CD14-positive monocyte (primary cell): ENCODE results near the gene WDR70. TPM values are rescaled to one million over a fixed set of nuclear protein-coding genes. Genes with fewer than 3 reads are reported as not detected.

Source experiments
- DNase-seq, 3 donors: peaks; one replicate each; pipeline ENCODE4 v3.0.0-alpha.2; 2011 to 2022
- H2AFZ ChIP-seq: 2 replicates; pipeline ENCODE4 v1.6.0; 2012; ENCODE audit warnings: mild to moderate bottlenecking, low read depth, low read length, inconsistent platforms; ENCODE audit not compliant: insufficient read depth, poor library complexity, severe bottlenecking
- H3K27ac ChIP-seq, 2 donors: 1 replicate in 1 of 2; 2 replicates in 1 of 2; pipeline ENCODE4 v1.5.1; 2012 to 2013; ENCODE audit warnings: low read length in 2 of 2, control low read depth in 1 of 2, inconsistent platforms in 1 of 2, low read depth in 1 of 2, mild to moderate bottlenecking in 1 of 2
- H3K27me3 ChIP-seq, 2 donors: one replicate each; pipeline versions ENCODE4 v1.6.0 to v1.6.1; 2011 to 2013; ENCODE audit warnings: low read length in 2 of 2; ENCODE audit not compliant: control insufficient read depth in 2 of 2, insufficient read depth in 2 of 2
- H3K36me3 ChIP-seq, 2 donors: replicated peaks in 1 of 2; 1 replicate in 1 of 2; 2 replicates in 1 of 2; pipeline versions ENCODE4 v1.5.1 to v1.6.1; 2012 to 2013; ENCODE audit warnings: low read length in 2 of 2, control low read depth in 1 of 2, inconsistent platforms in 1 of 2, mild to moderate bottlenecking in 1 of 2; ENCODE audit not compliant: insufficient read depth in 2 of 2, control insufficient read depth in 1 of 2
- H3K4me1 ChIP-seq, 2 donors: 1 replicate in 1 of 2; 2 replicates in 1 of 2; pipeline versions ENCODE4 v1.5.1 to v1.6.1; 2012 to 2013; ENCODE audit warnings: low read length in 2 of 2, control low read depth in 1 of 2, inconsistent platforms in 1 of 2, mild to moderate bottlenecking in 1 of 2, moderate library complexity in 1 of 2; ENCODE audit not compliant: insufficient read depth in 2 of 2, control insufficient read depth in 1 of 2
- H3K4me2 ChIP-seq: replicated peaks from 2 replicates; pipeline ENCODE3; 2012; ENCODE audit warnings: low read length, moderate library complexity, mild to moderate bottlenecking; ENCODE audit not compliant: poor library complexity, severe bottlenecking; ENCODE audit errors: extremely low read depth
- H3K4me3 ChIP-seq, 3 experiments: fragments of 200-600 bp in 1 of 3; sonication (generic) in 1 of 3; replicated peaks in 1 of 3; 1 replicate in 2 of 3; 2 replicates in 1 of 3; pipeline ENCODE4 v1.5.1; 2011 to 2013; ENCODE audit warnings: low read length in 3 of 3, mild to moderate bottlenecking in 3 of 3, control low read depth in 2 of 3, low read depth in 2 of 3, inconsistent platforms in 1 of 3, moderate library complexity in 1 of 3
- H3K79me2 ChIP-seq: 2 replicates; pipeline ENCODE4 v1.6.0; 2012; ENCODE audit warnings: mild to moderate bottlenecking, control low read depth, inconsistent platforms, low read length, moderate library complexity; ENCODE audit not compliant: insufficient read depth
- H3K9ac ChIP-seq: 2 replicates; pipeline ENCODE4 v1.6.0; 2017; ENCODE audit warnings: low read length, mild to moderate bottlenecking; ENCODE audit not compliant: insufficient read depth, poor library complexity, severe bottlenecking
- H3K9me3 ChIP-seq, 2 donors: replicated peaks in 1 of 2; 1 replicate in 1 of 2; 2 replicates in 1 of 2; pipeline versions ENCODE4 v1.5.1 to v1.6.1; 2012 to 2013; ENCODE audit warnings: low read length in 2 of 2, control low read depth in 1 of 2; ENCODE audit not compliant: control insufficient read depth in 1 of 2, insufficient read depth in 1 of 2
- H4K20me1 ChIP-seq: 2 replicates; pipeline ENCODE4 v1.6.0; 2012; ENCODE audit warnings: mild to moderate bottlenecking, low read length, control low read depth, moderate library complexity; ENCODE audit not compliant: insufficient read depth
- H3K27ac Mint-ChIP-seq, 7 donors: one replicate each; pipeline ENCODE4 v1.8.0; 2020; ENCODE audit warnings: mild to moderate bottlenecking in 7 of 7, mixed read lengths in 7 of 7, moderate library complexity in 6 of 7, inconsistent platforms in 2 of 7
- H3K27me3 Mint-ChIP-seq, 3 donors: one replicate each; pipeline ENCODE4 v1.8.0; 2021 to 2022; ENCODE audit warnings: low read depth in 3 of 3, mild to moderate bottlenecking in 3 of 3, mixed read lengths in 3 of 3, moderate library complexity in 3 of 3, inconsistent platforms in 1 of 3
- H3K36me3 Mint-ChIP-seq, 2 donors: one replicate each; pipeline ENCODE4 v1.8.0; 2020; ENCODE audit warnings: mixed read lengths in 2 of 2, inconsistent platforms in 1 of 2, mild to moderate bottlenecking in 1 of 2
- H3K4me1 Mint-ChIP-seq: one replicate; pipeline ENCODE4 v1.8.0; 2020; ENCODE audit warnings: mild to moderate bottlenecking, mixed read lengths
- H3K4me3 Mint-ChIP-seq, 2 donors: one replicate each; pipeline ENCODE4 v1.8.0; 2020; ENCODE audit warnings: mild to moderate bottlenecking in 2 of 2, mixed read lengths in 2 of 2, moderate library complexity in 1 of 2
- H3K9me3 Mint-ChIP-seq, 7 donors: one replicate each; pipeline ENCODE4 v1.8.0; 2020 to 2022; ENCODE audit warnings: mixed read lengths in 7 of 7, mild to moderate bottlenecking in 6 of 7, moderate library complexity in 6 of 7, inconsistent platforms in 2 of 7
- WGBS: methylation state at CpG from one replicate; pipeline ENCODE4 v1.1.5; 2013; ENCODE audit warnings: missing lambda C conversion rate; ENCODE audit not compliant: insufficient coverage; 5-methylcytosine and 5-hydroxymethylcytosine counted together
- intact Hi-C, 2 donors: fragments of 100-400 bp; cut with micrococcal nuclease; formaldehyde crosslinking; loops; one replicate each; pipeline versions ENCODE4 v1.15.0 to v1.15.1; 2023
- polyA plus RNA-seq, 3 donors: library from polyadenylated mRNA; depleted of rRNA in 1 of 3; unstranded in 2 of 3; stranded (reverse) in 1 of 3; fragments of 300-500 nt in 2 of 3; fragments of >200 nt in 1 of 3; fragmentation: Illumina TruSeq in 2 of 3; gene quantifications; 1 replicate in 2 of 3; 2 replicates in 1 of 3; pipeline ENCODE4 v1.2.3, GENCODE V29; 2012 to 2021
- TF ChIP-seq, protein P1 (sequence below): fragments of 200-600 bp; IDR thresholded peaks from one replicate; pipeline ENCODE4 v1.8.0; 2022; ENCODE audit warnings: antibody characterized with exemption, mild to moderate bottlenecking

Gene WDR70
- polyA plus RNA-seq, 3 donors = 13.1 to 21.0 (median 19.1) TPM

DNA sequence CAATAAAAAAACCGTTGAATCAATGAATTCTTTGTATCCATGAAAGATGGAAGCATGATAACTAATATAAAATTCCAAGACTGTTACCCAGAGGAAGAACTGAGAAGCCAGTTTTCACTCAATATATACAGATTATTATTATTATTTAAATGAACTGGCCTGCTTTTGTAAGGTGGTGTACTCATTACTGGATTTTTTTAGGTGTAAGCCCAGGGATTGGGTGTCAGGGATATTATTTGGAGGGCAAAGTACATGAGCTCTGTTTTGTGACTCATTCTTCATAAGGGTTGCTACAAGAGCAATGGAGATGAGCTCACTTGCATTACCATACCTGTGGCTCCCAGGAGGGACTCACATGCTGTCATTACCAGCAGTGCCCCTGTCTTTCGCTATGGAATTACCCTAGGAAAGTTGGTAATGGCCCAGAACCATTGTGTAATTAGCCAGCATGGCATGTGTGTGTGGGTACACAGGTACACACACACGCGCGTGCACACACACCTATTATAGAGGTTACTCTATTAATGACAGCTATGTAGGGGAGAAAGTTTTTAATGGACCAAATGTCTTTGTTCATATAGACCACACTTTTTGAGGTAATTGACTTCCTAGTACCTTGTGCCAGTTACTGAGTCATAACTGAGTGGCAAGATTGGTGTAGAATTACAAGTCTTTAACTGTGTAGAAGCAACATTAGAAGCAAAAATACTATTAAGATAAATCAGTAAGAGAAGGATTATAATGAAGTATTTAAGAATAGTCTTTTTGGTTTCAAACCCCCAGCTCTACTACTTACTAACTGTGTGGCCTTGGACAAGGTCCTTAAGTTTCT is 317.3 kb downstream of the WDR70 start:
- no peaks in the 10 kb centered on the region for H3K27me3 ChIP-seq
- H3K9me3 ChIP-seq = no peaks in the 10 kb centered on the region
- no peak overlapping the region for H3K27ac ChIP-seq
- Mint-ChIP-seq H3K27me3 (peaks cover 0 to 2% (median 0%) of the 10 kb centered on the region in 3 donors), H3K4me3 (no peak overlapping the region), H3K36me3 (peaks cover 17 to 19% of the 10 kb centered on the region in 2 donors), H3K9me3 (peaks cover 3 to 23% (median 13%) of the 10 kb centered on the region in 7 donors), H3K27ac (no peak overlapping the region), H3K4me1 (no peaks in the 10 kb centered on the region)
- TF ChIP-seq, protein P1, sequence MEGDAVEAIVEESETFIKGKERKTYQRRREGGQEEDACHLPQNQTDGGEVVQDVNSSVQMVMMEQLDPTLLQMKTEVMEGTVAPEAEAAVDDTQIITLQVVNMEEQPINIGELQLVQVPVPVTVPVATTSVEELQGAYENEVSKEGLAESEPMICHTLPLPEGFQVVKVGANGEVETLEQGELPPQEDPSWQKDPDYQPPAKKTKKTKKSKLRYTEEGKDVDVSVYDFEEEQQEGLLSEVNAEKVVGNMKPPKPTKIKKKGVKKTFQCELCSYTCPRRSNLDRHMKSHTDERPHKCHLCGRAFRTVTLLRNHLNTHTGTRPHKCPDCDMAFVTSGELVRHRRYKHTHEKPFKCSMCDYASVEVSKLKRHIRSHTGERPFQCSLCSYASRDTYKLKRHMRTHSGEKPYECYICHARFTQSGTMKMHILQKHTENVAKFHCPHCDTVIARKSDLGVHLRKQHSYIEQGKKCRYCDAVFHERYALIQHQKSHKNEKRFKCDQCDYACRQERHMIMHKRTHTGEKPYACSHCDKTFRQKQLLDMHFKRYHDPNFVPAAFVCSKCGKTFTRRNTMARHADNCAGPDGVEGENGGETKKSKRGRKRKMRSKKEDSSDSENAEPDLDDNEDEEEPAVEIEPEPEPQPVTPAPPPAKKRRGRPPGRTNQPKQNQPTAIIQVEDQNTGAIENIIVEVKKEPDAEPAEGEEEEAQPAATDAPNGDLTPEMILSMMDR = no peak
- intact Hi-C loops = no loop called here
- no peaks in the 10 kb centered on the region for H3K79me2 ChIP-seq
- H3K9ac ChIP-seq = no peak overlapping the region
- peaks cover 3 to 27% of the 10 kb centered on the region in 2 donors for H3K36me3 ChIP-seq
- WGBS = no CpG with 5 or more reads among the region's 5 CpGs
- DNase-seq = no peak
- H4K20me1 ChIP-seq = no peaks in the 10 kb centered on the region
- no peaks in the 10 kb centered on the region for H3K4me1 ChIP-seq
- H2AFZ ChIP-seq = no peak overlapping the region
- H3K4me2 ChIP-seq = no peak overlapping the region
- H3K4me3 ChIP-seq = no peak overlapping the region

DNA sequence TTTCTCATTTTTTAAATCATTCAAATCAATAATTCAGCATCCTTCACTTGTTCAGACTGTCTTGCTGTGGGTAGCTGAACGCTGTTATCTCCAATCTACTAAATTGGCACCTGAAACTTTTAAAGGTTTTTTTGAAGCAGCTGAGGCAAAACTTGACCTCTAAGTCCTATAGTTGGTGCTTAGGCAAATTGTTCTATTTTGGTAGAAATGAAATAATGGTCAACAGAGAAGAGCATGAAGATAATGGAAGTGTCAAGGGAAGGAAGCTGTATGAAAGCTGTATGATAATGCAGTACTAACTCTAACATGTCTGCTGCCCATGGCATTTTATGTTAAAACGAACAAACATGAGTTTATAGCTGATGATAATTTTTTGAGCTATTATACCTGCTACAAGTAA is 322.8 kb downstream of the WDR70 start:
- H3K9me3 ChIP-seq = no peaks in the 10 kb centered on the region
- no peak overlapping the region for H3K4me3 ChIP-seq
- no peak overlapping the region for H3K9ac ChIP-seq
- H3K36me3 ChIP-seq = peaks cover 5 to 43% of the 10 kb centered on the region in 2 donors
- H3K4me3 Mint-ChIP-seq = no peak overlapping the region
- H3K4me1 Mint-ChIP-seq = no peaks in the 10 kb centered on the region
- TF ChIP-seq, protein P1 = no peak
- H3K27ac ChIP-seq = no peak overlapping the region
- H2AFZ ChIP-seq = no peak overlapping the region
- H3K4me2 ChIP-seq = no peak overlapping the region
- H3K27ac Mint-ChIP-seq = no peak overlapping the region
- DNase-seq = no peak
- H3K9me3 Mint-ChIP-seq = peaks cover 0 to 2% (median 0%) of the 10 kb centered on the region in 7 donors
- H4K20me1 ChIP-seq = no peaks in the 10 kb centered on the region
- no peaks in the 10 kb centered on the region for H3K79me2 ChIP-seq
- intact Hi-C loops = no loop called here
- no peaks in the 10 kb centered on the region for H3K4me1 ChIP-seq
- no CpG with 5 or more reads among the region's 2 CpGs for WGBS
- H3K27me3 Mint-ChIP-seq = no peaks in the 10 kb centered on the region
- no peaks in the 10 kb centered on the region for H3K27me3 ChIP-seq
- peaks cover 44% of the 10 kb centered on the region in 2 donors for H3K36me3 Mint-ChIP-seq
